ENCODE results near the gene ZNF554.

DNA sequence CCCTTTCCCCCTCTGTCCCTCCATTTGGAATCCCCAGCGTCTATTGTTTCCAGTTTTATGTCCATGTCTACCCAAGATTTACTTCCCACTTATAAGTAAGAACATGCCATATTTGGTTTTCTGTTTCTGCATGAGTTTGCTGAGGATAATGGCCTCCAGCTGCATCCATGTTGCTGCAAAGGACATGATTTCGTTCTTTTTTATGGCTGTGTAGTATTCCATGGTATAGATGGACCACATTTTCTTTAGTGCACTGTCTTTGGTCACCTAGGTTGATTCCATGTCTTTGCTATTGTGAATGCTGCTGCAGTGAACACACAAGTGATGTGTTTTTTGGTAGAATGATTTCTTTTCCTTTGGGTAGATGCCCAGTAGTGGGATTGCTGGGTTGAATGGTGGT lies 25.4 kb downstream of the ZNF554 start:
- TF ChIP-seq CTCF (IDR thresholded peaks at IDR 0.05) (no peak), POLR2A (IDR thresholded peaks at IDR 0.05) (no peak)

Data from lower leg skin (tissue), 3 donors.